Adrenal gland (tissue), 12 donors: Measurements from ENCODE around the gene UFC1. TPM values are rescaled to one million over a fixed set of nuclear protein-coding genes. Genes with fewer than 3 reads are reported as not detected.
"Not testable (repeated sequence)": the region's sequence is repeated elsewhere in the genome, so short reads cannot be mapped to it uniquely, and the experiment has no call there.

Experiments
- DNase-seq, 7 donors: peaks; one replicate each; pipeline ENCODE4 v3.0.0-alpha.2; 2019 to 2020
- H3K27ac ChIP-seq, 5 donors: fragments of 200-600 bp; sonication (generic) in 4 of 5; 1 replicate in 3 of 5; 2 replicates in 2 of 5; pipeline versions ENCODE4 v1.5.1 to v1.8.0; 2016 to 2020; ENCODE audit warnings: mild to moderate bottlenecking in 1 of 5
- H3K27me3 ChIP-seq: fragments of 200-600 bp; 2 replicates; pipeline ENCODE4 v1.8.0; 2021
- H3K36me3 ChIP-seq, 2 donors: fragments of 200-600 bp; replicated peaks in 1 of 2; 1 replicate in 1 of 2; 2 replicates in 1 of 2; pipeline versions ENCODE4 v1.5.1 to v1.8.0; 2018 to 2022
- H3K4me1 ChIP-seq, 2 donors: fragments of 200-600 bp; replicated peaks in 1 of 2; 1 replicate in 1 of 2; 2 replicates in 1 of 2; pipeline versions ENCODE4 v1.5.1 to v1.8.0; 2018 to 2021
- H3K4me3 ChIP-seq, 4 donors: fragments of 200-600 bp; sonication (generic) in 3 of 4; one replicate each; pipeline ENCODE4 v1.5.1; 2016 to 2018
- H3K9me3 ChIP-seq, 3 donors: fragments of 200-600 bp; sonication (generic) in 1 of 3; replicated peaks in 1 of 3; 1 replicate in 2 of 3; 2 replicates in 1 of 3; pipeline versions ENCODE4 v1.5.1 to v1.8.0; 2016 to 2021
- POLR2A ChIP-seq, 2 donors: fragments of 450-650 bp; IDR thresholded peaks; one replicate each; pipeline ENCODE4 v1.6.1; 2017; ENCODE audit warnings: antibody characterized with exemption in 2 of 2, mild to moderate bottlenecking in 2 of 2, moderate library complexity in 1 of 2
- WGBS, 4 donors: extraction: QIAGEN DNeasy Blood & Tissue Kit in 2 of 4; methylation state at CpG; one replicate each; pipeline versions ENCODE4 v1.1.5 to v1.1.7; 2013 to 2017; 5-methylcytosine and 5-hydroxymethylcytosine counted together
- intact Hi-C, 2 donors: fragments of 100-400 bp; cut with DNase I; formaldehyde crosslinking; loops; one replicate each; pipeline versions ENCODE4 v1.14.1 to v1.15.0; 2022 to 2023
- polyA plus RNA-seq, 3 donors: library from polyadenylated mRNA; stranded (reverse); fragments of 200-250 nt in 2 of 3; fragments of 350-450 nt in 1 of 3; fragmentation: Illumina TruSeq in 1 of 3; extraction: RNeasy Lipid Tissue Mini Kit (QIAGEN cat#74804) in 1 of 3; gene quantifications; one replicate each; pipeline ENCODE4 v1.2.3, GENCODE V29; 2013 to 2014
- total RNA-seq, 9 donors: library from RNA; depleted of rRNA in 4 of 9; stranded (reverse); fragments of >200 nt in 4 of 9; fragments of 120-200 nt in 1 of 9; fragmentation: NEBNext Ultra II Directional in 1 of 9; extraction: Animal tissue kit (Norgen Biotek cat#: 25700) in 1 of 9; gene quantifications; one replicate each; pipeline versions ENCODE4 v1.1.0 to v1.2.4, GENCODE V29; 2013 to 2023
- TF ChIP-seq, protein P1 (sequence below), 6 experiments: fragments of 450-650 bp in 4 of 6; fragments of 200-600 bp in 2 of 6; sonication (generic) in 1 of 6; IDR thresholded peaks; 1 replicate in 5 of 6; 2 replicates in 1 of 6; pipeline versions ENCODE4 v1.5.1 to v1.8.0; 2016 to 2021; ENCODE audit warnings: antibody characterized with exemption in 6 of 6, mild to moderate bottlenecking in 2 of 6, moderate library complexity in 1 of 6
- donor health status: healthy with polysubstance abuse.
- donor health status: Bipolar disorder and iron deficiency.
- donor health status: DM: yes; HTN: yes; CAD: no.
- donor health status: DM: no; HTN: no; CAD: no.
- donor health status: DM: no; HTN: no; CAD: no.
- donor health status: DM: yes; HTN: yes; CAD: no.

Gene UFC1
- total and polyA plus RNA-seq, 12 donors, result 59.0 to 166 (median 110) TPM

DNA sequence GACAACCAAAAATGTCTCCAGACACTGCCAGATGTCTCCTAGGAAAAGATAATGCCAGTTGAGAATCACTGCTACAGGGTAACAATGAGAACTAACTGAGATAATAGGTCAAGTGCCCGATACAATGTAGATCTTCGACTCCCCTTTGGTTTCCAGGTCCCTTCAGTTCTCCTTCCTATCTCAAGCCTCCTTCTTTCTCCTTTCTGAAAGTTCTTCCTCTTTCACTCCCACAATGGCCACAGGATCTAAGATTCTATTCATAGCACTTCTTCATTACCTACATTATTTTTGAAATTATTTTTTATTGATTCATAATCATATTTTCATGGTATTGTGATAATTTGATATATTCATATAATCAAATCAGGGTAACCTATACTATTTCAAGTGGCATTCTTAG lies 42.3 kb upstream of the UFC1 start:
- no peak for DNase-seq
- TF ChIP-seq, protein P1, sequence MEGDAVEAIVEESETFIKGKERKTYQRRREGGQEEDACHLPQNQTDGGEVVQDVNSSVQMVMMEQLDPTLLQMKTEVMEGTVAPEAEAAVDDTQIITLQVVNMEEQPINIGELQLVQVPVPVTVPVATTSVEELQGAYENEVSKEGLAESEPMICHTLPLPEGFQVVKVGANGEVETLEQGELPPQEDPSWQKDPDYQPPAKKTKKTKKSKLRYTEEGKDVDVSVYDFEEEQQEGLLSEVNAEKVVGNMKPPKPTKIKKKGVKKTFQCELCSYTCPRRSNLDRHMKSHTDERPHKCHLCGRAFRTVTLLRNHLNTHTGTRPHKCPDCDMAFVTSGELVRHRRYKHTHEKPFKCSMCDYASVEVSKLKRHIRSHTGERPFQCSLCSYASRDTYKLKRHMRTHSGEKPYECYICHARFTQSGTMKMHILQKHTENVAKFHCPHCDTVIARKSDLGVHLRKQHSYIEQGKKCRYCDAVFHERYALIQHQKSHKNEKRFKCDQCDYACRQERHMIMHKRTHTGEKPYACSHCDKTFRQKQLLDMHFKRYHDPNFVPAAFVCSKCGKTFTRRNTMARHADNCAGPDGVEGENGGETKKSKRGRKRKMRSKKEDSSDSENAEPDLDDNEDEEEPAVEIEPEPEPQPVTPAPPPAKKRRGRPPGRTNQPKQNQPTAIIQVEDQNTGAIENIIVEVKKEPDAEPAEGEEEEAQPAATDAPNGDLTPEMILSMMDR (IDR thresholded peaks at IDR 0.05), result no peak
- Histone ChIP-seq H3K9me3 (no peaks in the 10 kb centered on the region), H3K27me3 (no peaks in the 10 kb centered on the region), H3K4me3 (no peak overlapping the region), H3K36me3 (no peaks in the 10 kb centered on the region), H3K27ac (no peak overlapping the region), H3K4me1 (peaks cover 6 to 37% of the 10 kb centered on the region in 2 donors)
- 75 to 83% (median 78%) methylated on average over 2 of the region's 2 CpGs for WGBS, 4 donors
- intact Hi-C loops, result no loop called here

- TF ChIP-seq POLR2A (IDR thresholded peaks at IDR 0.05), result no peak
- TF ChIP-seq, protein P1 (IDR thresholded peaks at IDR 0.05), result no peak
- Histone ChIP-seq H3K27ac (no peak overlapping the region), H3K4me1 (peaks cover 14 to 48% of the 10 kb centered on the region in 2 donors), H3K9me3 (no peaks in the 10 kb centered on the region), H3K4me3 (no peak overlapping the region), H3K27me3 (no peaks in the 10 kb centered on the region), H3K36me3 (no peaks in the 10 kb centered on the region)
- DNase-seq, result no peak
- WGBS, 4 donors, result 71 to 84% (median 77%) methylated on average over 1 of the region's 1 CpG
- intact Hi-C loops, result no loop called here
These were observed 39.9 kb upstream of the UFC1 start for GRCh38 chr1:161113915-161114314.

DNA sequence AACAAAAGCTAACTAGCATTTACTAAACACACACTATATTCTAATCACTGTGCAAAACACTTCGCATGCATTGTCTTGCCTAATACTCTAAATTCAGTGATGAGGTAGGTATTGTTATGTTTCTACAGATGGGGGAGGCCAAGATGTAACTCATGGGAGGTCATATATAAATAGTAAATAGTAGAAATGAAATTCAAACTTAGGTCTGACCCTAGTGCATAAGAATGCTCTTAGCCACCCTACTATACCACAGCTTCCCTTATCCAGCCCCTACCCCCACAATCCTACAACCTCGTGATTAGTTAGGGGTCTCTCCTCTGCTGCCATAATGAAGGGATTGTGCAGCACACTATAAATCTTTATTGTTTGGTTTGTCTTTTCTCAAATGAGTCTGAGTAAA lies 39.2 kb upstream of the UFC1 start:
- Histone ChIP-seq H3K4me1 (peaks cover 21 to 55% of the 10 kb centered on the region in 2 donors), H3K9me3 (no peaks in the 10 kb centered on the region), H3K4me3 (no peak overlapping the region), H3K27ac (no peak overlapping the region), H3K36me3 (no peaks in the 10 kb centered on the region), H3K27me3 (no peaks in the 10 kb centered on the region)
- no peak for DNase-seq
- no peak for TF ChIP-seq POLR2A (IDR thresholded peaks at IDR 0.05)
- TF ChIP-seq, protein P1 (IDR thresholded peaks at IDR 0.05), result no peak
- 78 to 84% (median 81%) methylated on average over 2 of the region's 2 CpGs for WGBS, 4 donors
- intact Hi-C loops, result no loop called here

DNA sequence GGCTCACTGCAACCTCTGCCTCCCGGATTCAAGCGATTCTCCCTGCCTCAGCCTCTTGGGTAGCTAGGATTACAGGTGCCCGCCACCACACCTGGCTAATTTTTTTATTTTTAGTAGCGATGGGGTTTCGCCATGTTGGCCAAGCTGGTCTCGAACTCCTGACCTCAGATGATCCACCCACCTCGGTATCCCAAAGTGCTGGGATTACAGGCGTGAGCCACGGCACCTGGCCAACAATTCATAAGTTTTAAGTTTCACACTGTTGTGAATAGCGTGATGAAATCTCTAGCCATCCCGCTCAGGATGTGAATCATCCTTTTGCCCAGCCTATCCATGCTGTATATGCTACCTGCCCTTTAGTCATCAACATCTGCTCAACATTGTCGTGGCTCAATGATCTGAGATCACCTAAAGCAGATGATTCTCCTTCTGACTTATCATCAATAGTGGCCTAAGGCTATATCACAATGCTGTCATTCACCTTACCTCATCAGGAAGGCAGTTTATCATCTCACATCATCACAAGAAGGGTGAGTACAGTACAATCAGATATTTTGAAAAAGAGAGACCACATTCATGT lies 38.6 kb upstream of the UFC1 start:
- Histone ChIP-seq H3K9me3 (no peaks in the 10 kb centered on the region), H3K4me1 (peaks cover 27 to 61% of the 10 kb centered on the region in 2 donors), H3K36me3 (peaks cover 0 to 6% of the 10 kb centered on the region in 2 donors), H3K4me3 (no peak overlapping the region), H3K27me3 (no peaks in the 10 kb centered on the region), H3K27ac (no peak overlapping the region)
- WGBS, 4 donors, result 83 to 93% (median 86%) methylated on average over 12 of the region's 12 CpGs
- TF ChIP-seq, protein P1 (IDR thresholded peaks at IDR 0.05), result no peak
- intact Hi-C loops, result no loop called here
- DNase-seq, result no peak

- Histone ChIP-seq H3K36me3 (peaks cover 0 to 13% of the 10 kb centered on the region in 2 donors), H3K4me1 (peaks cover 30 to 69% of the 10 kb centered on the region in 2 donors)
- intact Hi-C loops, H3K9me3 ChIP-seq, H3K27me3 ChIP-seq, H3K4me3 ChIP-seq, DNase-seq, H3K27ac ChIP-seq: not testable (repeated sequence)
- 72 to 90% (median 83%) methylated on average over 4 to 6 of the region's 6 CpGs for WGBS, 4 donors
These were observed 37.8 kb upstream of the UFC1 start for GRCh38 chr1:161115961-161116360.
